CD8-positive, alpha-beta memory T cell (primary cell): ENCODE data around the gene ARID1A. TPM values are rescaled to one million over a fixed set of nuclear protein-coding genes. Genes with fewer than 3 reads are reported as not detected.
"Not testable (repeated sequence)": the region's sequence is repeated elsewhere in the genome, so short reads cannot be mapped to it uniquely, and the experiment has no call there.

Experiments
- CTCF ChIA-PET: fragments of 350-600 bp; sonication (Branson Sonifier 250); formaldehyde crosslinking; loops from one replicate; lab custom pipeline; 2021; ENCODE audit warnings: antibody characterized with exemption; lab: Charles Lee
- POLR2A ChIA-PET: fragments of 350-600 bp; sonication (Branson Sonifier 250); formaldehyde crosslinking; loops from one replicate; lab custom pipeline; 2021; ENCODE audit warnings: antibody characterized with exemption; lab: Charles Lee
- DNase-seq, 5 donors: peaks; one replicate each; pipeline versions ENCODE4 v3.0.0 to v3.0.0-alpha.2; 2020 to 2022; ENCODE audit warnings: mixed read lengths in 1 of 5
- H3K27ac ChIP-seq: one replicate; pipeline ENCODE4 v1.7.0; 2013; ENCODE audit warnings: low read depth, mild to moderate bottlenecking, low read length, moderate library complexity
- H3K27me3 ChIP-seq: 2 replicates; pipeline ENCODE4 v1.7.0; 2013; ENCODE audit warnings: low read length, mild to moderate bottlenecking; ENCODE audit not compliant: insufficient read depth, poor library complexity, severe bottlenecking
- H3K36me3 ChIP-seq: 2 replicates; pipeline ENCODE4 v1.7.0; 2013; ENCODE audit warnings: mild to moderate bottlenecking, low read length, moderate library complexity; ENCODE audit not compliant: insufficient read depth
- H3K4me1 ChIP-seq: 2 replicates; pipeline ENCODE4 v1.7.0; 2013; ENCODE audit warnings: mild to moderate bottlenecking, low read length, moderate library complexity; ENCODE audit not compliant: insufficient read depth
- H3K4me3 ChIP-seq: 2 replicates; pipeline ENCODE4 v1.7.0; 2013; ENCODE audit warnings: mild to moderate bottlenecking, low read length
- H3K9me3 ChIP-seq: 2 replicates; pipeline ENCODE4 v1.7.0; 2013; ENCODE audit warnings: mild to moderate bottlenecking, low read length
- H3K27ac Mint-ChIP-seq, 8 donors: one replicate each; pipeline ENCODE4 v1.8.0; 2020 to 2021; ENCODE audit warnings: mixed read lengths in 8 of 8, mild to moderate bottlenecking in 6 of 8, inconsistent platforms in 3 of 8, moderate library complexity in 3 of 8
- H3K27me3 Mint-ChIP-seq, 2 donors: one replicate each; pipeline ENCODE4 v1.8.0; 2020 to 2021; ENCODE audit warnings: mixed read lengths in 2 of 2, mild to moderate bottlenecking in 1 of 2, moderate library complexity in 1 of 2
- H3K36me3 Mint-ChIP-seq, 3 donors: one replicate each; pipeline ENCODE4 v1.8.0; 2020 to 2021; ENCODE audit warnings: mixed read lengths in 3 of 3, inconsistent platforms in 1 of 3, mild to moderate bottlenecking in 1 of 3
- H3K4me1 Mint-ChIP-seq, 3 donors: one replicate each; pipeline ENCODE4 v1.8.0; 2020 to 2021; ENCODE audit warnings: mixed read lengths in 3 of 3, inconsistent platforms in 1 of 3, mild to moderate bottlenecking in 1 of 3
- H3K4me3 Mint-ChIP-seq, 7 donors: one replicate each; pipeline ENCODE4 v1.8.0; 2020 to 2021; ENCODE audit warnings: mixed read lengths in 7 of 7, mild to moderate bottlenecking in 6 of 7, moderate library complexity in 4 of 7, inconsistent platforms in 2 of 7
- H3K9me3 Mint-ChIP-seq, 5 donors: one replicate each; pipeline ENCODE4 v1.8.0; 2020 to 2022; ENCODE audit warnings: mixed read lengths in 5 of 5, mild to moderate bottlenecking in 3 of 5, moderate library complexity in 2 of 5, inconsistent platforms in 1 of 5
- polyA plus RNA-seq: library from polyadenylated mRNA; unstranded; fragments of 300-500 nt; fragmentation: Illumina TruSeq; gene quantifications from one replicate; pipeline ENCODE4 v1.2.3, GENCODE V29; 2021
- total RNA-seq, 2 experiments: library from RNA; stranded (reverse); gene quantifications; one replicate each; pipeline ENCODE4 v1.2.3, GENCODE V29; 2021

ARID1A gene
- total and polyA plus RNA-seq, 3 experiments from 2014 or later = 31.6 to 90.9 (median 88.4) TPM

DNA sequence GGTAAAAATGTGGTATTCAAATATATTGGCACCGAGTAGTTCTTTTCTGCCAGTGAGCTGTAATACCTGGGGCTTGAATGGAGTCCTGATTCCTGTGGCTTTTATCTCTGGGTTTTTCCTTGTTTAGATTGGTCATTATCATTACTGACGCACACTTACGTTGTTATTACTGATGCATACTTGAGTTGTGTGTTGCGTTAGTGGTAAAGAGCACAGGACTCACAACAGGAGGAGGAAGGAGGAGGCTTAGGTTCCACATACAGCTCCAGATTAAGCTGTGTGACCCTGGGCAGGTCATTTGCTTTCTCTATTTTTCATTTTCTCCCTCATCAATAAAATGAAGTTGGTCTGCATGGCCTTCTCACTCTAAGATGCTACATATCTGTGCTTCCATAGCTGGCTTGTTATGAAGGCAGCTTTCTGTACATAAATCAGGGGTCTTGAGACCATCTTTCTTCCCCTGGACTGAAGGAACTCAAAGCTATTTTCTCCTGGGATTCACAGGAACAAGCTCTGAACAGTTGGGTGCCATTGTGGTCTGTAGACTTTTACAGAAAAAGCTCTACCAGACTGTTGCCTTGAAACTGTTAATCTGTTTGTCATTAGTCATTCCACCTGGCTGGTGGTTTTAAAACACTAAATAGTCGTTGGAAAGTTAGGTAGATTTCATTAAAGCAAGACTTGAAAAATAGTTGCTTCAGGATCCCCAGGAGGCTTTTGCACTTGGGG, 5.6 kb downstream of the ARID1A start:
- Mint-ChIP-seq H3K27me3 (no peaks in the 10 kb centered on the region), H3K36me3 (peaks cover 0 to 21% (median 0%) of the 10 kb centered on the region in 3 donors), H3K27ac (no peak overlapping the region), H3K4me1 (peaks cover 0 to 15% (median 13%) of the 10 kb centered on the region in 3 donors), H3K4me3 (no peak overlapping the region), H3K9me3 (no peaks in the 10 kb centered on the region)
- CTCF ChIA-PET = interaction anchor here (1.1 to 7.5 kb wide), 6 partner anchors 9 to 178 kb away, joined by 3 to 63 read pairs (median 4); partner anchors contain the start of gene PIGV
- Histone ChIP-seq H3K36me3 (no peaks in the 10 kb centered on the region), H3K4me3 (peak overlapping the region; percentile 23), H3K9me3 (no peaks in the 10 kb centered on the region), H3K27me3 (no peaks in the 10 kb centered on the region), H3K27ac (peak overlapping the region; percentile 24), H3K4me1 (peaks cover 77% of the 10 kb centered on the region)
- POLR2A ChIA-PET = interaction anchor here (0.5 to 1.3 kb wide), 4 partner anchors 9 to 122 kb away, joined by 3 to 4 read pairs (median 4); partner anchors contain the start of gene PIGV
- no peak for DNase-seq

GRCh38 chr1:26701995-26702679, 6.3 kb downstream of the ARID1A start:
- H3K27ac Mint-ChIP-seq = no peak overlapping the region
- no peaks in the 10 kb centered on the region for H3K27me3 Mint-ChIP-seq
- no peak for DNase-seq
- Histone ChIP-seq H3K36me3 (no peaks in the 10 kb centered on the region), H3K9me3 (no peaks in the 10 kb centered on the region), H3K4me1 (peaks cover 82% of the 10 kb centered on the region), H3K4me3 (peak overlapping the region; percentile 23), H3K27me3 (no peaks in the 10 kb centered on the region), H3K27ac (peak overlapping the region; percentile 24)
- no peak overlapping the region for H3K4me3 Mint-ChIP-seq
- H3K4me1 Mint-ChIP-seq = peaks cover 0 to 20% (median 19%) of the 10 kb centered on the region in 3 donors
- ChIA-PET POLR2A (interaction anchor here (0.5 to 1.3 kb wide), 3 partner anchors 10 to 121 kb away, joined by 4 read pairs; no protein-coding TSS in a partner anchor), CTCF (interaction anchor here (1.0 to 7.5 kb wide), 7 partner anchors 10 to 177 kb away, joined by 3 to 63 read pairs (median 4); partner anchors contain the start of gene PIGV)
- H3K9me3 Mint-ChIP-seq = no peaks in the 10 kb centered on the region
- H3K36me3 Mint-ChIP-seq = peaks cover 0 to 24% (median 0%) of the 10 kb centered on the region in 3 donors

DNA sequence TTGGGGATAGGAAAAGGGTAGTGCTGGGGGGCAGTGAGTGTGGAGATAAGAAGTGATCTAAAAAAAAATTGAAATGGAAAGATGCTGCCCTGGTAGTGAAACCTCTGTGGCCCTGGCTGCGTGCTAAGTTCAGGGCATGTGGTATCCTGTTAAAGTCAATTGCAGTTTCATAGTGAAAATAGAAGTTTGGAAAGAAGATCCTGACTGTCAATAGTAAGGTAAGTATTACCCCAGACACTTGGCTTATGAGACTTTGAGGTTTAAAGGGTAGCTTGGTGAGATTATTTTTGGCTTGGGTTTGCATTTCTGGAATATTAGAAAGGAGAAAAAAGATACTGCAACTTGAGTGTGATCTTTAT, 6.8 kb downstream of the ARID1A start:
- H3K4me1 Mint-ChIP-seq = peaks cover 0 to 25% (median 24%) of the 10 kb centered on the region in 3 donors
- no peak for DNase-seq

GRCh38 chr1:26703478-26703877, 7.7 kb downstream of the ARID1A start:
- peak overlapping the region in 1 of 7 donors; percentile 25 for H3K4me3 Mint-ChIP-seq
- H3K36me3 Mint-ChIP-seq = peaks cover 0 to 32% (median 0%) of the 10 kb centered on the region in 3 donors
- Histone ChIP-seq H3K9me3 (no peaks in the 10 kb centered on the region), H3K27ac (no peak overlapping the region), H3K4me3 (no peak overlapping the region), H3K4me1 (peaks cover 90% of the 10 kb centered on the region), H3K27me3 (no peaks in the 10 kb centered on the region), H3K36me3 (no peaks in the 10 kb centered on the region)
- ChIA-PET CTCF (interaction anchor here (0.6 to 4.2 kb wide), 8 partner anchors 21 to 130 kb away, joined by 3 to 23 read pairs (median 4); no protein-coding TSS in a partner anchor), POLR2A (interaction anchor here (0.5 to 1.0 kb wide), 2 partner anchors 11 to 23 kb away, joined by 3 read pairs; no protein-coding TSS in a partner anchor)
- H3K4me1 Mint-ChIP-seq = peaks cover 0 to 29% (median 28%) of the 10 kb centered on the region in 3 donors
- H3K9me3 Mint-ChIP-seq = no peaks in the 10 kb centered on the region
- DNase-seq = no peak
- H3K27me3 Mint-ChIP-seq = no peaks in the 10 kb centered on the region
- peak overlapping the region in 4 of 8 donors; percentile 4 to 72 (median 22) for H3K27ac Mint-ChIP-seq

More for the DNA sequence above, 6.8 kb downstream of the ARID1A start:
- Mint-ChIP-seq H3K36me3 (peaks cover 0 to 27% (median 0%) of the 10 kb centered on the region in 3 donors), H3K27me3 (no peaks in the 10 kb centered on the region), H3K9me3 (no peaks in the 10 kb centered on the region), H3K27ac (no peak overlapping the region), H3K4me3 (no peak overlapping the region)
- ChIA-PET POLR2A (interaction anchor here (1.3 kb wide), 1 partner anchor 11 kb away, joined by 4 read pairs; no protein-coding TSS in a partner anchor), CTCF (interaction anchor here (1.0 to 7.5 kb wide), 7 partner anchors 11 to 131 kb away, joined by 3 to 63 read pairs (median 4); partner anchors contain the start of gene PIGV)
- Histone ChIP-seq H3K9me3 (no peaks in the 10 kb centered on the region), H3K4me1 (peaks cover 86% of the 10 kb centered on the region), H3K27ac (no peak overlapping the region), H3K36me3 (no peaks in the 10 kb centered on the region), H3K4me3 (no peak overlapping the region), H3K27me3 (no peaks in the 10 kb centered on the region)

GRCh38 chr1:26704629-26705028, 8.8 kb downstream of the ARID1A start:
- Histone ChIP-seq H3K27me3 (no peaks in the 10 kb centered on the region), H3K4me1 (peaks cover 81% of the 10 kb centered on the region), H3K36me3 (peaks cover 7% of the 10 kb centered on the region), H3K9me3 (no peaks in the 10 kb centered on the region), H3K4me3 (no peak overlapping the region), H3K27ac (no peak overlapping the region)
- Mint-ChIP-seq H3K4me3 (peak overlapping the region in 5 of 7 donors; percentile 46 to 70 (median 51)), H3K27me3 (no peaks in the 10 kb centered on the region), H3K27ac (peak overlapping the region in 7 of 8 donors; percentile 9 to 78 (median 41)), H3K36me3 (peaks cover 0 to 42% (median 3%) of the 10 kb centered on the region in 3 donors), H3K4me1 (peaks cover 10 to 38% (median 38%) of the 10 kb centered on the region in 3 donors), H3K9me3 (no peaks in the 10 kb centered on the region)
- POLR2A ChIA-PET = interaction anchor here (0.8 kb wide), 1 partner anchor 39 kb away, joined by 3 read pairs; no protein-coding TSS in a partner anchor
- DNase-seq = no peak
- CTCF ChIA-PET = interaction anchor here (4.2 kb wide), 1 partner anchor 85 kb away, joined by 23 read pairs; no protein-coding TSS in a partner anchor

GRCh38 chr1:26705227-26705626, 9.4 kb downstream of the ARID1A start:
- ChIA-PET CTCF (interaction anchor here (4.2 kb wide), 1 partner anchor 85 kb away, joined by 23 read pairs; no protein-coding TSS in a partner anchor), POLR2A (interaction anchor here (0.8 to 2.9 kb wide), 2 partner anchors 8 to 39 kb away, joined by 3 to 10 read pairs; no protein-coding TSS in a partner anchor)
- H3K27ac ChIP-seq, H3K36me3 ChIP-seq, H3K9me3 Mint-ChIP-seq, H3K4me3 ChIP-seq, H3K27me3 ChIP-seq, H3K27me3 Mint-ChIP-seq, H3K9me3 ChIP-seq, DNase-seq: not testable (repeated sequence)
- Mint-ChIP-seq H3K4me3 (peak overlapping the region in 6 of 7 donors; percentile 24 to 70 (median 56)), H3K36me3 (peaks cover 0 to 40% (median 3%) of the 10 kb centered on the region in 3 donors), H3K4me1 (peaks cover 11 to 40% (median 38%) of the 10 kb centered on the region in 3 donors), H3K27ac (peak overlapping the region in 4 of 8 donors; percentile 9 to 58 (median 41))
- H3K4me1 ChIP-seq = peaks cover 75% of the 10 kb centered on the region

GRCh38 chr1:26705788-26706311, 10.0 kb downstream of the ARID1A start:
- H3K36me3 ChIP-seq = peaks cover 7% of the 10 kb centered on the region
- CTCF ChIA-PET = interaction anchor here (4.2 kb wide), 1 partner anchor 84 kb away, joined by 23 read pairs; no protein-coding TSS in a partner anchor
- H3K27ac Mint-ChIP-seq = peak overlapping the region; percentile 4 to 84 (median 70)
- H3K4me1 ChIP-seq = peaks cover 74% of the 10 kb centered on the region
- H3K27me3 ChIP-seq = no peaks in the 10 kb centered on the region
- H3K4me3 Mint-ChIP-seq = peak overlapping the region in 5 of 7 donors; percentile 57 to 73 (median 60)
- H3K4me3 ChIP-seq = peak overlapping the region; percentile 19
- H3K27me3 Mint-ChIP-seq = no peaks in the 10 kb centered on the region
- H3K4me1 Mint-ChIP-seq = peaks cover 18 to 45% (median 42%) of the 10 kb centered on the region in 3 donors
- peaks cover 3 to 43% (median 5%) of the 10 kb centered on the region in 3 donors for H3K36me3 Mint-ChIP-seq
- DNase-seq = no peak
- H3K9me3 Mint-ChIP-seq = no peaks in the 10 kb centered on the region
- POLR2A ChIA-PET = interaction anchor here (2.9 kb wide), 1 partner anchor 9 kb away, joined by 10 read pairs; no protein-coding TSS in a partner anchor
- no peaks in the 10 kb centered on the region for H3K9me3 ChIP-seq
- no peak overlapping the region for H3K27ac ChIP-seq
